ENCODE results near the gene ARL14EP.

GRCh38 chr11:30326114-30326778 is 3.3 kb downstream of the ARL14EP start:
- TF ChIP-seq POLR2A (IDR thresholded peaks at IDR 0.05; ENCODE audit: low read length) = no peak
- no peak for TF ChIP-seq GATA1 (IDR thresholded peaks at IDR 0.05; ENCODE audit: low read depth, low read length)

Measured in erythroblast (primary cell).